CD14-positive monocyte (primary cell): ENCODE measurements around the gene ACAP3. TPM values are rescaled to one million over a fixed set of nuclear protein-coding genes. Genes with fewer than 3 reads are reported as not detected.

Source experiments
- DNase-seq, 3 donors: peaks; one replicate each; pipeline ENCODE4 v3.0.0-alpha.2; 2011 to 2022
- H2AFZ ChIP-seq: 2 replicates; pipeline ENCODE4 v1.6.0; 2012; ENCODE audit warnings: mild to moderate bottlenecking, low read depth, low read length, inconsistent platforms; ENCODE audit not compliant: insufficient read depth, poor library complexity, severe bottlenecking
- H3K27ac ChIP-seq, 2 donors: 1 replicate in 1 of 2; 2 replicates in 1 of 2; pipeline ENCODE4 v1.5.1; 2012 to 2013; ENCODE audit warnings: low read length in 2 of 2, control low read depth in 1 of 2, inconsistent platforms in 1 of 2, low read depth in 1 of 2, mild to moderate bottlenecking in 1 of 2
- H3K27me3 ChIP-seq, 2 donors: one replicate each; pipeline versions ENCODE4 v1.6.0 to v1.6.1; 2011 to 2013; ENCODE audit warnings: low read length in 2 of 2; ENCODE audit not compliant: control insufficient read depth in 2 of 2, insufficient read depth in 2 of 2
- H3K36me3 ChIP-seq, 2 donors: replicated peaks in 1 of 2; 1 replicate in 1 of 2; 2 replicates in 1 of 2; pipeline versions ENCODE4 v1.5.1 to v1.6.1; 2012 to 2013; ENCODE audit warnings: low read length in 2 of 2, control low read depth in 1 of 2, inconsistent platforms in 1 of 2, mild to moderate bottlenecking in 1 of 2; ENCODE audit not compliant: insufficient read depth in 2 of 2, control insufficient read depth in 1 of 2
- H3K4me1 ChIP-seq, 2 donors: 1 replicate in 1 of 2; 2 replicates in 1 of 2; pipeline versions ENCODE4 v1.5.1 to v1.6.1; 2012 to 2013; ENCODE audit warnings: low read length in 2 of 2, control low read depth in 1 of 2, inconsistent platforms in 1 of 2, mild to moderate bottlenecking in 1 of 2, moderate library complexity in 1 of 2; ENCODE audit not compliant: insufficient read depth in 2 of 2, control insufficient read depth in 1 of 2
- H3K4me2 ChIP-seq: replicated peaks from 2 replicates; pipeline ENCODE3; 2012; ENCODE audit warnings: low read length, moderate library complexity, mild to moderate bottlenecking; ENCODE audit not compliant: poor library complexity, severe bottlenecking; ENCODE audit errors: extremely low read depth
- H3K4me3 ChIP-seq, 3 experiments: fragments of 200-600 bp in 1 of 3; sonication (generic) in 1 of 3; replicated peaks in 1 of 3; 1 replicate in 2 of 3; 2 replicates in 1 of 3; pipeline ENCODE4 v1.5.1; 2011 to 2013; ENCODE audit warnings: low read length in 3 of 3, mild to moderate bottlenecking in 3 of 3, control low read depth in 2 of 3, low read depth in 2 of 3, inconsistent platforms in 1 of 3, moderate library complexity in 1 of 3
- H3K79me2 ChIP-seq: 2 replicates; pipeline ENCODE4 v1.6.0; 2012; ENCODE audit warnings: mild to moderate bottlenecking, control low read depth, inconsistent platforms, low read length, moderate library complexity; ENCODE audit not compliant: insufficient read depth
- H3K9ac ChIP-seq: 2 replicates; pipeline ENCODE4 v1.6.0; 2017; ENCODE audit warnings: low read length, mild to moderate bottlenecking; ENCODE audit not compliant: insufficient read depth, poor library complexity, severe bottlenecking
- H3K9me3 ChIP-seq, 2 donors: replicated peaks in 1 of 2; 1 replicate in 1 of 2; 2 replicates in 1 of 2; pipeline versions ENCODE4 v1.5.1 to v1.6.1; 2012 to 2013; ENCODE audit warnings: low read length in 2 of 2, control low read depth in 1 of 2; ENCODE audit not compliant: control insufficient read depth in 1 of 2, insufficient read depth in 1 of 2
- H4K20me1 ChIP-seq: 2 replicates; pipeline ENCODE4 v1.6.0; 2012; ENCODE audit warnings: mild to moderate bottlenecking, low read length, control low read depth, moderate library complexity; ENCODE audit not compliant: insufficient read depth
- H3K27ac Mint-ChIP-seq, 7 donors: one replicate each; pipeline ENCODE4 v1.8.0; 2020; ENCODE audit warnings: mild to moderate bottlenecking in 7 of 7, mixed read lengths in 7 of 7, moderate library complexity in 6 of 7, inconsistent platforms in 2 of 7
- H3K27me3 Mint-ChIP-seq, 3 donors: one replicate each; pipeline ENCODE4 v1.8.0; 2021 to 2022; ENCODE audit warnings: low read depth in 3 of 3, mild to moderate bottlenecking in 3 of 3, mixed read lengths in 3 of 3, moderate library complexity in 3 of 3, inconsistent platforms in 1 of 3
- H3K36me3 Mint-ChIP-seq, 2 donors: one replicate each; pipeline ENCODE4 v1.8.0; 2020; ENCODE audit warnings: mixed read lengths in 2 of 2, inconsistent platforms in 1 of 2, mild to moderate bottlenecking in 1 of 2
- H3K4me1 Mint-ChIP-seq: one replicate; pipeline ENCODE4 v1.8.0; 2020; ENCODE audit warnings: mild to moderate bottlenecking, mixed read lengths
- H3K4me3 Mint-ChIP-seq, 2 donors: one replicate each; pipeline ENCODE4 v1.8.0; 2020; ENCODE audit warnings: mild to moderate bottlenecking in 2 of 2, mixed read lengths in 2 of 2, moderate library complexity in 1 of 2
- H3K9me3 Mint-ChIP-seq, 7 donors: one replicate each; pipeline ENCODE4 v1.8.0; 2020 to 2022; ENCODE audit warnings: mixed read lengths in 7 of 7, mild to moderate bottlenecking in 6 of 7, moderate library complexity in 6 of 7, inconsistent platforms in 2 of 7
- CTCF ChIP-seq: fragments of 200-600 bp; IDR thresholded peaks from one replicate; pipeline ENCODE4 v1.8.0; 2022; ENCODE audit warnings: antibody characterized with exemption, mild to moderate bottlenecking
- WGBS: methylation state at CpG from one replicate; pipeline ENCODE4 v1.1.5; 2013; ENCODE audit warnings: missing lambda C conversion rate; ENCODE audit not compliant: insufficient coverage; 5-methylcytosine and 5-hydroxymethylcytosine counted together
- intact Hi-C, 2 donors: fragments of 100-400 bp; cut with micrococcal nuclease; formaldehyde crosslinking; loops; one replicate each; pipeline versions ENCODE4 v1.15.0 to v1.15.1; 2023
- polyA plus RNA-seq, 3 donors: library from polyadenylated mRNA; depleted of rRNA in 1 of 3; unstranded in 2 of 3; stranded (reverse) in 1 of 3; fragments of 300-500 nt in 2 of 3; fragments of >200 nt in 1 of 3; fragmentation: Illumina TruSeq in 2 of 3; gene quantifications; 1 replicate in 2 of 3; 2 replicates in 1 of 3; pipeline ENCODE4 v1.2.3, GENCODE V29; 2012 to 2021

Gene ACAP3
- polyA plus RNA-seq, 3 donors: 3.5 to 132 (median 4.0) TPM

GRCh38 chr1:1296070-1297061 lies 11.4 kb downstream of the ACAP3 start:
- Histone ChIP-seq H2AFZ (no peak overlapping the region), H3K27me3 (no peaks in the 10 kb centered on the region), H3K4me3 (no peak overlapping the region), H3K79me2 (no peaks in the 10 kb centered on the region), H4K20me1 (peaks cover 4% of the 10 kb centered on the region), H3K36me3 (peaks cover 25 to 39% of the 10 kb centered on the region in 2 donors), H3K4me1 (no peaks in the 10 kb centered on the region), H3K27ac (no peak overlapping the region), H3K4me2 (no peak overlapping the region), H3K9me3 (no peaks in the 10 kb centered on the region), H3K9ac (no peak overlapping the region)
- Mint-ChIP-seq H3K27ac (peak overlapping the region in 1 of 7 donors; percentile 50), H3K9me3 (peaks cover 0 to 2% (median 0%) of the 10 kb centered on the region in 7 donors), H3K4me1 (no peaks in the 10 kb centered on the region), H3K27me3 (peaks cover 0 to 2% (median 1%) of the 10 kb centered on the region in 3 donors), H3K36me3 (peaks cover 2 to 26% of the 10 kb centered on the region in 2 donors), H3K4me3 (no peak overlapping the region)
- TF ChIP-seq CTCF: no peak
- DNase-seq: no peak
- intact Hi-C loops: no loop called here
- 97% methylated on average over 55 of the region's 62 CpGs for WGBS

- Histone ChIP-seq H3K9ac (no peak overlapping the region), H3K79me2 (no peaks in the 10 kb centered on the region), H3K4me2 (no peak overlapping the region), H3K4me3 (no peak overlapping the region), H3K27ac (no peak overlapping the region), H3K4me1 (no peaks in the 10 kb centered on the region), H3K36me3 (peaks cover 25 to 39% of the 10 kb centered on the region in 2 donors), H4K20me1 (no peaks in the 10 kb centered on the region), H3K9me3 (no peaks in the 10 kb centered on the region), H2AFZ (no peak overlapping the region), H3K27me3 (no peaks in the 10 kb centered on the region)
- 98% methylated on average over 29 of the region's 35 CpGs for WGBS
- H3K27me3 Mint-ChIP-seq: no peaks in the 10 kb centered on the region
- H3K9me3 Mint-ChIP-seq: peaks cover 0 to 2% (median 0%) of the 10 kb centered on the region in 7 donors
- intact Hi-C loops: no loop called here
- no peak for TF ChIP-seq CTCF
- no peaks in the 10 kb centered on the region for H3K4me1 Mint-ChIP-seq
- H3K27ac Mint-ChIP-seq: no peak overlapping the region
- no peak overlapping the region for H3K4me3 Mint-ChIP-seq
- H3K36me3 Mint-ChIP-seq: peaks cover 2 to 26% of the 10 kb centered on the region in 2 donors
- DNase-seq: no peak
Observed at GRCh38 chr1:1295154-1295923, 12.4 kb downstream of the ACAP3 start.
